SHP77 (cell line): ENCODE measurements around the gene CEP19.

ENCODE experiments used
- DNase-seq, 2 experiments: peaks; one replicate each; lab custom pipeline; 2025; lab: John Stamatoyannopoulos, UW

Gene CEP19

DNA sequence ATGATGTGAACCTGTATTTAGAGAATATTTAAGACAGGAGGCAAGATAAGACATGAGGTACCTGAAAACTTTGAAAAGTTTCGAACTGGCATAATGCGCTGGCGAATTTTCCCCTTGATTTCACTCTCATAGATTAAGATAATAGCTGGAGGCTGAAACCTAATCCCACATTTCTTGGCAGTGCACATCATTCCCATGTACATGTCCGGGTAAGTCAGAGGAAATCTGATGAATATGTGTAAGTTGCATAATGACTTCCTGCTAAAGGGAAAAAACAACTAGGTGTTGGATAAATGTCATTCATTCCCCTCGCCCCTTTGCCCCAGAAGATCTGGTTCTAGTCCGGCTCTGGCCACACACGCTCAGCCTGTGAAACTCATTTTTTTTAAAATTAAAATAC lies 3.6 kb downstream of the CEP19 start:
- no peak for DNase-seq

DNA sequence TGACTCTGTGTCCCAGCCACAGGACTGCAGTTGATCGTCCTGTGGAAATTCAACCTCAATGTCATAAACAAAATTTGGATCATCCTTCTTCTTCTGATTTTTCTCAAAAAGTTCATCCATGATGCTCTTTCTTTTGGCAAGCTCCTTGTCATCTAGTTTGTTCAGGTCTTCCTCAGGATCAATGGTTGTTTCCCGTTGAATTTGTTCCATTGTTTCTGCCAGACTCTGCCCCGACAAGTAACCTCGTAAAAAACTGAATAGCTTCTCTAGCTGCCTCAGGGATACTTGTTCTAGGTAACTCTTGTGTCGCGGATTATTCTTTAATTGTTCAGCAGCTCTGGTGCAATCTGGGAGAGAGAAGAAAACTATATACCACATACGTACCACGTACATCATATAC lies 4.5 kb downstream of the CEP19 start:
- DNase-seq, result no peak

DNA sequence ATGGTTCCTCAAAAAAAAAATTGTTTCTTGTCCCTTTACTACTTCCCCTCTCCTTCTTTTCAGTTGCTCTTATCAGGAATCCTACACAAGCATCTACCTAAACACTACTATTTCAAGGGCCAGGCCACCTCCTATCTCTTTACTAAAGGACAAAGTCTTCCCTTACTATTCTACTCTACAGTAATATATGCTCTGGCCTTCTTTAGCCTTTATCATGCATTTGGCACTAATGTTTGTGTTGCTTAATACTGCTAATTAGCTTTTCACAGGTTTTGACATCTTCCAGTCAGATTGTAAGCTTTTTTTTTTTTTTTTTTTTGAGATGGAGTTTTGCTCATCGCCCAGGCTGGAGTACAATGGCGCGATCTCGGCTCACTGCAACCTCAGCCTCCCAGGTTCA lies 5.3 kb downstream of the CEP19 start:
- DNase-seq, result no peak

GRCh38 chr3:196706327-196706726 lies 5.7 kb downstream of the CEP19 start:
- DNase-seq, result no peak

- DNase-seq, result no peak
Measured at GRCh38 chr3:196700801-196701200, 11.2 kb downstream of the CEP19 start.

GRCh38 chr3:196699749-196700148 lies 12.3 kb downstream of the CEP19 start:
- DNase-seq, result no peak

- DNase-seq, result no peak
Measured at GRCh38 chr3:196697270-196697669, 14.8 kb downstream of the CEP19 start.

DNA sequence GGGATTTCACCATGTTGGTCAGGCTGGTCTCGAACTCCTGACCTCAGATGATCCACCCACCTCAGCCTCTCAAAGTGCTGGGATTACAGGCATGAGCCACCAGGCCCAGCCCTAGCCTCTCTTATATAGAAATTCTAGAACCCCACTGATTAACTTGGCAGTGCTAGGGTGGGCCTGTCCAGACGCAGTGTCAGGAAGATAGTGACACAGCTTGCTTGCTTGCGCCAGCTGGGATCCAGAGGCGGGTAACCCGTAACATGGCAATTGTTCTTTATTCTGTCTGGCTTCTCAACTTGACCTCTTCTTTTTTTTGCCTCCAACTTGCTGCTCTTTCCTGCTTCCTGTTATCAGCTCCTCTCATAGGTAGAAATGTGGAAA lies 16.2 kb downstream of the CEP19 start:
- DNase-seq, result no peak

GRCh38 chr3:196694941-196695848 lies 16.9 kb downstream of the CEP19 start:
- no peak for DNase-seq

GRCh38 chr3:196694202-196694638 lies 17.8 kb downstream of the CEP19 start:
- no peak for DNase-seq

DNA sequence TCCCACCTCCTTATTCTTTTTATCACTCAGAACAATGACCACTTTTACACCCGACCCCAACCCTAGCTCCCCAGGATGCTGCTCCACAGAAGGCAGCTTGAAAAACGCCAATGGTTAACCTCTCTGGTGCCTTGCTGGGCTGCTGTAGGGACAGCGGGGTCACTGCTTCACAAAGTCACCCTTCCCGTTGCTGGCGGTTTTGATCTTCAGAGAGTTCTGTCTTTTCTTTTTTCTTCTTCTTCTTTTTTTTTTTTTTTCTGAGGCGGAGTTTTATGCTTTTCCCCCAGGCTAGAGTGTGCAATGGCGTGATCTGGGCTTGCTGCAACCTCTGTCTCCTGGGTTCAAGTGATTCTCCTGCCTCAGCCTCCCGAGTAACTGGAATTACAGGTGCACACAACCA lies 20.7 kb downstream of the CEP19 start:
- DNase-seq, result no peak

DNA sequence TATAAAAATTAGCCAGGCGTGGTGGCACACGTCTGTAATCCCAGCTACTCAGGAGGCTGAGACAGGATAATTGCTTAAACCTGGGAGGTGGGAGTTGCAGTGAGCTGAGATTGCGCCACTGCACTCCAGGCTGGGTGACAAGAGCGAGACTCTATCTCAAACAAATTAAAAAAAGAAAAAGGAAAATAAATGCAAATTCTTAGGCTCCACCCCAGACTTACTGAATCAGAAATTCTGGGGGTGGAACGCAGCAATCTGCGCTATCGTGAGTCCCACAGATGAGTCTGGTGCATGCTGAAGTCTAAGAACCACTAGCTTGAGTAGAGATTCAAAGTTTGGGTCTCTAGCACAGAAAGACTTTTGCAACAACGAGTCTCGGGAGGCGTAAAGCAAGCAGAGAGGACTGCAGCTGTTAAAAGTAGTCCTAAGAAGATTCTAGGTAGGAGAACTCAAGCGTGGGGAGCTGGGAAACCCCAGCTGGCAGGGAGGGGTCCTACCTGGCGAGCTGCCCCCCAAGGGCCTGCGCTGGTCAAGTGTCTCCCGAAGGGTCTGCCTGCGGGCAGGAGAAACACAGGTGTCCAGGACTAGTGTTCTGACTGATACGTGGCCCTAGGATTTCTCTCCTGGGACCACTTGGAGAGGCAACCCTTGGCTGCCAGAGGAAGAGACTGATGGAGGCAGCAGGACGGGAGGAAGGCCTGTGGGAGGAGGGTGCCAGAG lies 21.9 kb downstream of the CEP19 start:
- no peak for DNase-seq

DNA sequence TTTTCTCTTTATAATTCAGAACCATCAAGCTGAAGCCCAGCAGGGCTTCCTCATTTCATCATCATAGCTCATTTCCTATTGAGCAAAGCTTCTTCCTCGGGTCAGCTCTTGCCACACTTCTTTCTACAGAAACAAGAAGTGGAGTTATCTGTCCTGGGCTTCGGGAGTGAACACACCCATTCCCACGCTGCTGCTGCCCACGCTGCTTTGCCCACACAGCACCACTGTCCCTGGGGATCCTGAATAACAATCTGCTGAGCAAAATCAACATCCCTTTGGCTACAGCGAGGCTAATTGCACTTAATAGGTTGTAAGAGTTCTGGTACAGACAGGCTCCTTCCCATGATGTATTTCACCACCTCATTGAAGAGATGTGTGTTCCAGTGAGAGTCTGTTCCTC lies 23.7 kb downstream of the CEP19 start:
- DNase-seq, result no peak

DNA sequence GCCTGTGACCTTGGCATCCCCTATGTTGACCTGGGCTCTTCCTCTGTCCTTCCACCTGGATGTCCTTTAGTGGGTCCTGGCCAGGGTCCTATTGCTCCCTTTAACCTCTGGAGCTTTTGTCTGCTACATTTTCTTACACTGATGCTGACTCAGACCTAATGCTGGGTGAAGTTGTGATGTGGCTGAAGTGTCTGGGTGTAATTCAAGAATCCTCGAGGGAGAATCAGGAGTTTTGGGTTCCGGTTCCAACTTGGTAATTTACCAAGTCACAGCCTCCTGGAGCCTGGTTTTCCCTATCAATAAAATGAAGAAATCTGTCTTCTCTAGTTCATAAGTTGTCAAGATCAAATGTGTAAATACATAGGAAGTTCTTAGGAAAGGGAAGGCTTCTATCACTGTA lies 25.6 kb downstream of the CEP19 start:
- DNase-seq, result no peak

DNA sequence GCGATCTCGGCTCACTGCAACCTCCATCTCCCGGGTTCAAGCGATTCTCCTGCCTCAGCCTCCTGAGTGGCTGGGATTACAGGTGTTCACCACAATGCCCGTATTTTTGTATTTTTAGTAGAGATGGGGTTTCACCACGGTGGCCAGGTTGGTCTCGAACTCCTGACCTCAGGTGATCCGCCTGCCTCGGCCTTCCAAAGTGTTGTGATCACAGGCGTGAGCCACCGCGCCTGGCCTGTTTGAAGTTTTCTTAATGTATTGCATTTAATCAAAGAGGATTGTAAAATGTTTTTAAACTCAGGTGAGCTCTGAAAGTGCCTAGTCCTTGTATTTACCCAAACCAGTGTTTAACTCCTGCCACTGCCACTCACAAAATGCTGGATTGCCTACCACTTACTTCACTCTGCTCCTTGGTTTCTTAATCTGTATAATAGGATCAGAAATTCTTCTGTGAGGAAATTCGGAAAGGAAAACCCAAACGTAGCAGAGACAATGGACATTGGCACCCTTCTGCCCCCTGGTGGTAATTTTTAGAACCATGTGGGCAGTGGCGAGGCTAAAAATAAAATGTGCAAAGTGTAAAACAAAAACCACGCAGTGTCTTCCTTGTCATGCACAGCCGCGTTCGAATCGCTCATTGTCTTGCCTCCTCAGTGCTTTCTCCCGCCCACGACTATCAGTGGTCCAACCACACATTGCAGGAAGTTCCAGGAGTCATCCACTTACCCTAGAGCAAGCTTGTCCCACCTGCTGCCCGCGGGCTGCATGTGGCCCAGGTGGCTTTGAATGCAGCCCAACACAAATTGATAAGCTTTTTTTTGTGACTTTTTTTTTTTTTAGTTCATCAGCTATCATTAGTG lies 27.3 kb downstream of the CEP19 start:
- peak in 1 of 2 experiments; percentile 1 for DNase-seq

DNA sequence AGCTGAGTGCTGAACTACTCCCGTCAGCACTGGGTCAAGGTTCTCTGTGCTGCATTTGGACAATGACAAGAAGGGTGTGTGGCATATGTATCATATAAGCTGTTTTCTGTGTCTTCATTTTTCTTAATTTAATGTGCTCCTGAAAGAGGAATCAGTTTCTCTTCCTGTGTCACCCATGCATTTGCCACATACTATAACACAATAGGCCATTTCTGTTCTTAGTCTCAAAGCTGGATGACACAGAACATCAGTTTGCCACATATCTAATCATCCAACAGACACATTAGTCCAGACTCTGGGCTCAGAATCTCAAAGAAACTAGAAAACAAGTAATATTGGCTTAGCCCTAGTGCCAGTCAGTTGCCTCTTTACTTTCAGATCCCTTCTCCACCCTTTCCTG lies 34.1 kb downstream of the CEP19 start:
- no peak for DNase-seq

DNA sequence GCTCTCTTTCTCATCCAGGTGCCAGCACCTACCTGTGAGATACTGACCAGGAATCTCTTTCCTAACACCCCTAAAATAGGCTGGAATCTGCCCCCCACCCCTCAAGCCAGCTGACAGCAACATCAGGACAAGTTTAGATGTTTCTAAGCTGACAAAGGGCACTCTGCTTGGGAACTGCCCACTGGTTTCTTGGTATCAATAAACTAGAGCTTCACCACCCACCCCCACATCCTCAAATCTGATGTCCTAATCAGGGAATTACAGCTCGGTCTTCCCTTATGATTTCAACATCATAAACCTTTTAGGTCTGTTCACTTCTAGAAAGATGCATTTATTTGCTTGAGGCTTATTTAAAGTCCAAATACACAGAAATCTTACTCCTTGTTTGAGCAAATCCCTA lies 34.7 kb downstream of the CEP19 start:
- no peak for DNase-seq

- no peak for DNase-seq
Measured at GRCh38 chr3:196673632-196674031, 38.4 kb downstream of the CEP19 start.

GRCh38 chr3:196670339-196670738 lies 41.7 kb downstream of the CEP19 start:
- no peak for DNase-seq

GRCh38 chr3:196667056-196667825 lies 44.8 kb downstream of the CEP19 start:
- DNase-seq, result no peak

DNA sequence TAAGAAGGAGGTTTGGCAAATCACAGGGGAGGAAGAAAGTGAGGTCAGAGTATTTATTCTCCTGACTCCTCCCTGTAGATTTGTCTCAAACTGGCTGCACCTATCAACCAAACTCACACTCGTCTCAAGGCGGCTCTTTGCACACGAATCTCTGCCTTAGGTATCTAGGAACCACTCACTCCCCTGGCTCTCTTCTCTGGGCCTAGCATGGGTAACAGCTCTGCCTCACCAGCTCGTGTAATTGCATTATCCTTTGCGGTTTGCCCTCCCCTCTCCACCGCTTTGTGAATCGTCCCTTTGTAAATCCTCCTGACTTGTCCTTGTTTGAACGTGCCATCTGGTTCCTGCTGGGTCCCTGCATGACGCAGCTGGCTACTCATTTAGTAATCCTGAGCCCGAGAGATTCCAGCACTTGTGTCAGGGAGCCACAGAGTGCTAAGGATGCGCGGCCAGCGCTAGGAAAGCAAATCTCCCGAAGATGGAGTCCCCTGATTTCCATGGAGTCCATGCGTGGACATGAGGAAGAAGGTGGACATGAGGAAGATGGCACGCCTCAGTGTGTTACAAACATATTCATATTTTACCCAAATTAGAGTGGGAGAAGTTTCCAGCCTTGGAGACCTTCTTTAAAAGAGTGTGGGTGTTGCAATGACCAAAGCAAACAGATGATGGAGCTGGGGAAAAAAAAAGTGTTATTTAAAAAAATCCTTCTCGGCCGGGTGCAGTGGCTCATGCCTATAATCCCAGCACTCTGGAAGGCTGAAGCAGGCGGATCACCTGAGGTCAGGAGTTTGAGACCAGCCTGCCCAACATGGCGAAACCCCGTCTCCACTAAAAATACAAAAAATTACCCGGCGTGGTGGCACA lies 45.8 kb downstream of the CEP19 start:
- DNase-seq, result peak; percentile 76 to 84
